EH (cell line): Measurements from ENCODE around the gene UROS.

ENCODE experiments used
- DNase-seq: peaks from one replicate; pipeline ENCODE4 v3.0.0-alpha.2; 2015; ENCODE audit warnings: low read depth

UROS gene

DNA sequence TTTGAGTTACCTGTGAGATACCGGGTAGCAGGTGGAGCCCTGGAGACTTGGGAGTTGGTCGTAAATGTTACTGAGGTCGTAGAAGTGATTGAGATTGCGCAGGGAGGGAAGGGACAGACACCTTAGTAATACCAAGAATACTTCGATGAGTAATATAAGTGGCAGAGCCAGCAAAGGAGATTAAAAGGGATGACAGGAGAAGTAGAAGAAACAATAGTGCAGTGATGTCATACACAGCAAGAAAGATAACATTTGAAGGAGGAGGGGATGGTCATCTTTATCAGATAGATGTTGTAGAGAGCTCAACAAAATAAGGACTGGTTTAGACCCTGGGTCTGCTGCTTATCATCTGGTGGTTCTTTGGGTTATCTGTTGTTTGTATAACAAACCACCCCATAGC lies 5.3 kb upstream of the UROS start:
- no peak for DNase-seq

DNA sequence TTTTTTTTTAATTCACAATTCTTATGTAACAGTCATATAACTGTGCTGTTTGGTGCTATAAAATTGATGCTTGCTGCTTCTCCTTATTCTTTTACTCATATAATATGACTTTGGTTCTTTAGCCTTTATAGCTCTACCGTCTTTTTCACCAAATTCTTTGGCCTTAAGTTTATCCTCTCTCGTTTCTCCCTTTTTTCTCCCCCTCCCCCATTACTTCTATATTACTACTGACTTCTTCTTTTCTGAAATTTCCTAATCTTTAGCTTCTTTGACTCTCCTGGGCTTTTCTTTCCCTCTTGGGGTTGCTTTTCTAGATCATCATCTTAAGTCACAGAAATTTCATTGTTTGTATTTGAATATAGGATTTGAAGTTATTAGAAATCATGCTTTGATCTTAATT lies 4.1 kb upstream of the UROS start:
- DNase-seq, result no peak

DNA sequence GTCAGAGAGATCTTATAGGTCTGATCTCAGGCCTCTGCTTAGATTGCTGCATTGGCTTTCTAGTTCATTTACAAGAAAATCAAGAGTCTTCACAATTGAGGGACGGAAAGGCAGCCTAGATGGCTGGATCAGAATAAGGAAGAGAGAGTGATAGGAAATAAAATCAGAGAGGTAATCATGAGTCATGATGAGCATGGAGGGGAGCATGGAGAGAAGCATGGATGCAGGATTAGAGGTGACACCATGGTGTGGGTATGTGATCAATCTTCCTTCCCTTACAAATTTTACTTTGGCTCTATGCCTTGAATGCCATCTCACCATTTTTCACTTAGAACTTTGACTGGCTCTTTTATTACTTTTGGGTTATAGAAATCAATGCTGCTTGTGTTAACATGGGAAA lies 1.7 kb upstream of the UROS start:
- peak; percentile 44 for DNase-seq

DNA sequence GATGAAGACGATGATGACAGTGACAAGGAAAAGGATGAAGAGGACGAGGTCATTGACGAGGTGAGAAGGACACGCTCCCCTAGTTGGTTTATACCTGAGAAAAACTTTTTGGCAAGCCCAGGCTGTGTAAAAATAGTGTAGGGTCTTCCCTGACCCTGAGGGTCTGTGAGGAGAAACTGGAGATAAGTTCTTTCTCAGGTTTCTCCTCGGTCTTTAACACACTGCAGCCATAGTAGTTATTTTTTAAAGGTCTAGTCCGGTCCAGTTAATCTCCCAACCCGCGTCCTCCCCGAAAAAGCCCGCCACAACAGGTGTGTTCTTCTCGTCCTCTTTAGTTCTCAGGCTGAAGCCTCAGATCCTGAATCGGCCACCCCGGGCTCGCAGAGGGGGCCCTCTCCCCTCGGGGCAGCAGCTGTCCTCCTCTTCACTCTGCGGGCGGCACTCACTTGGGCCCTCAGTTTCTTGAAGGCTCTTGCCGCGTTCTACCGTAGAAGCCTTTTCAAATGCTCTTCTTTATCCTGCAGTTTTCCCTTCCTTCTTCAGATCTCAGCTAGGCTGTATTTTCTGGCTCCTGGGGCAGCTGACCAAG lies 699 bp upstream of the UROS start:
- DNase-seq, result peak; percentile 21

DNA sequence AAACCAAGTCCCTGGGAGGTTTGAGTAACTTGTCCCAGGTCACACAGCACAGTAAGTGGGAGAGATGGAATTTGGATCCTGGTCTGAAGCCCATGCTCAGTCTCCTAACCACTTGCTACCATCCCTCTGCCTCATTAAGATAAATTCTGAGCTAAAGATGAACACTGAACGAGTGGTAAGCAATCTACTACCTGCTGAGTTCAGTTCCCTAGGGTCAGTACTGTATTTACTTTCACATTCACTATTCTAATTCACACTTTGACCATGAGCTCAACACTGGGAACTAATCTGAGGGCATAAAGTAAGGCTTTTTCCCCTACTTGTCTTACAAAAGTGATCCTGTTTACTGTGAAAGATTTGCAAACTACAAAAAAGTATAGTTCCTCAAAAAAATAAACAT lies 2.4 kb downstream of the UROS start:
- no peak for DNase-seq

DNA sequence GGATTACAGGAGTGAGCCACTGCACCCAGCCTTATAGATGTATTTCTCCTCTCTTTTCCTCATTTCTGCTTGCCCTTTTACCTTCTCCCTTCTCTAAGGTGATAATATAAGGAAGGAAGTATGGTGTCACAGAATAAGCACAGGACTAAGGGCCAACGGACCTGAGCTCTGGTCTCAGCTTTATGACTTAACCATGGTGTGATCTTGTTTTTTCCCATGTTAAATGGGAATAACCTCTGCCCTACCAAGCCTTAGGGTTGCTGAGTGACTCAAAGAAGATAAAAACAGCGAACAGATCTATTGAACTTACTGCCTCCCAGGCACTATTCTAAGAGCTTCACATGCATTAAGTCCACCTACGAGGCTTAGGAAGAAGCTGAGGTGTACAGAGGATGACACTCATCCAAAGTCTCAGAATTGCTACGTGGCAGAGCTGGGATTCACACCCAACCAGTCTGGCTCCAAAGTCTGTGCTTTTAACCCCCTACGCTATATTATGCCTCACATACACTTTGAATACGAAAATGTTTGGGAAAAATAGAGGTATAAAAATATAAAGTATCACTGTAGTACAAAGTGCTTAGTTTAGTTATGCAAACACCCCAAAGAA lies 5.6 kb downstream of the UROS start:
- DNase-seq, result no peak

DNA sequence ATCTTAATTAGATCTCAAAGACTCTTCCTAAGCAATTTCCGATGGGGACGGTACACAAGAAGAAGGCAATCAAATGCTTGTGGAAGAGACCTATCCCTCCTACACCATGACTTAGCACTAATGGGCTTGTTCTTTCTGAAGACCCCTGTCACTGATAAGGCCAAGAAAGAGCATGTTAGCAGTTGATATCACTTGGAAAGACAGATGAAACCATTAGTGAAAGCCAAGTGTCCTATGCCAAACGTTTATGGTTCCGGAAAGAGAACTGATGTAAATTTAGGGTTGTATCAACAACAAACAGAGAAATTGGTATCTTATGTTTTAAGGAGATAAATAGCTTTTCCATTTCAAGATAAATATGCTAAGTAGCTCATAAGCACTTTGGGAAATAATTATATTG lies 6.5 kb downstream of the UROS start:
- DNase-seq, result no peak

DNA sequence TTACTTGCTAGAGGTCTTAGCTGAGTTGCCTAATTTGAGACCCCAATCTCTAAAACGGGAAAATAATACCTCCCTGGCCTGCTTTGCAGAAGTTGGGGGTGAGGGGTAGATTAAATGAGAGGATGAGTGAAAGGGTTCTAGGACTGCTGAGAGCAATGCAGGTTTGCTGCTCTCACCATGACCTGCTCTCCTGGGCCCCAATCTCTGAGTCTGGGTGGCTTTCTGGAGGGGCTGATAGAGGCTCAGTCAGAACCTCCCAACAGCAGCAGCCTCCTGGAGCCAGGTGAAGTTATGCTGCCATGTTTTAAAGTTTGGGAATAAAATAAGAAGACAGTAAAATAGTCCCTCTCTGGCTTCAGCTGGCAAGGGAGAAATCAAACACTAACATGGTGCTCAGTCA lies 7.3 kb downstream of the UROS start:
- no peak for DNase-seq

DNA sequence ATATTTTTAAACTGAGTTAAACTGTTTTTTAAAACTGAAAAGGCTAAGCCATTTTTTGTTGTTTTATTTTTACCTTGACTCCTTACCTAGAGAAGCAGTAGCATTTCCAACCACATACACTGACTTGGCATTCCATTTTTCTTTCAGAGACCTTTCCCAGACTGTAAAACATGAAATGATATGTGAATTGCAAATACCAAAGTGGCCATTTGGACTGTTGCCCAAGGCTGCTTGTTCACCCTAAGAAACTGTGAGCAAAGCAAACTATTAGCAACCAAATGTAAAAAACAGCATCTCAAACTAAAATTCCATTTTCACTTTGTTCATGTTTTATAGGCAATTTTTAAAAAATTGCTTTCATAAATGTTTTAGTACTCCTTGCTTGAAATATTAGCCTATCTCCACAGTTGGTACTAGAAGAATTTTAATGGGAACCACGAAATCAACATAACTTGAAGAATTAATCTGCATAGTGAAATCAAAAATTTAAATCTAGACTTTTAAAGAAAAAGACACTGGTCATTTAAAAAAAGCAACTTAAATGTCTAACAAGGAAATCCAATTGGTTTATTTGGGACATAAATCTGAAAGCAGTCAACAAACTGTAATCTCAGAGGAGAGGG lies 10.8 kb downstream of the UROS start:
- peak; percentile 73 for DNase-seq

DNA sequence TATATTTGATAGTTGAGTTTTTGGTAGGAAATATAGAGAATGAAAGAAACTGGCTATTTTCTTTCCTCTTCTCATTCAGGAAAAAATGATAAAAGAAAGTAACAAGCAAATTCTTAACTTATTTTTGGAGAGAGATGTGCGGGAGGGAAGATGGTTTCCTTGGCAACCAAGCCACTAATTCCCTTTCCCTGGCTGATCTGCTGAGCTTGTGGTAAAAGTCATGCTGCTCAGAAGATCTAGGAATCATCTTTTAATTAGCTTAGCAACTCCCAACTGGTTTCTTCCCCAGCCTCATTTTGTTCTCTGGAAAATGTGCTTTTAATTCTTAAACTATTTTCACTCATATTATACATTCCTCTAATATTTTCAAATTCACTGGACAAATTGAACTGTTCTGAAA lies 11.8 kb downstream of the UROS start:
- peak; percentile 55 for DNase-seq

DNA sequence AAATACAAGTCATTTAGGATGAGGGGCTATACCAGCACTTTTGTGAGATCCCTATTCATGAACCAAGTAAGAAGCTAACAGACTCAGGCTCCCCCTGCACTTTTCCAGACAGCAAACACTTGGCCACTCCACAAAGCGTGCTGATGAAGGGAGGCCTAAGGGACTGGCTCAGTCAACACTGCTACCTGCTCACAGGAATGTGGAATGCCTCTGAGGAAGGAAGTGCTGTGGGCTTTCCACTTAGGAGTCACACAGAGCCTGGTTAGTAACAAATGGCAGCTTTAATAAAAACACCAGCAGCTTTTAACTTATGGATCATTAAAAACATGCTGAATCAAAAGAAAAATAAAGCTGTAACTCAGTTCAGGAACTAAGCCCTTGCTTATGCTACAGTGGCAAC lies 15.0 kb downstream of the UROS start:
- no peak for DNase-seq

DNA sequence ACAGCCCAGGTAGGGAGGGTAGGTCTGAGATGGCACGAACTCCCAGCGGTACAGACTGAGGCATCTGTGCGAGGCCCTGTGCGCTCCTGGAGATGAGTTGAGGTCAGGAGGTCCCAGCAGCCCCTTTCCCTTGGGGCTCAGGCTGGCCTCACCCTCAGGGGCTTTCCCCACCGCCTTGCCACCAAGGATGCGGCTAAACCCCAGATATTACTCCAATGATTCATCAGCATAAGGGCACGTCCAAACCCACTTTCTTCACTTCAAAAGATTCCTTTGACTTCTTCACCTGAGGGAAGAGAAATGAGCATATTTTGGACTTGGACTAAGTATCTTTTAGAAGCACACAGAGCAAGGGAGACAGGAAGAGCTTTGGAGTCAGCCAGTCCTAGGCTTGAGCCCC lies 20.3 kb downstream of the UROS start:
- DNase-seq, result no peak

DNA sequence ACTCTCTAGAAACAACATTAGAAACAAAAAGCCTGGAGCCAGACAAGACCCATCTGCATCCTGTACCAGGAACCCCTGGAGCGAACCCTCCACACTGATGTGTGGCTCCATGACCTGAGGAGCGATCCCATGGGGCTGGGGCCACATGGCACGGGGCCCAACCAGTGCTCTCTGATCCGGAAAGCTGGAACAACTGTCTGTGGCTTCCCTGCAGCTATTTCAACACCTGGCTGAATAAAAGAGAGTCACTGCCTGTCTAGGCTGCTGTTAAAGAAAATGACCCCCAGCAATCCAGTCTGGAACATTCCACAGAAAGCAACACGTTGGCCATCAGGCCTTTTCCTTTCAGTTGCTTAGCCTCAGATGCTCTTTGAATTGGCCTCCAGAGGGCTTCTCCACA lies 20.9 kb downstream of the UROS start:
- DNase-seq, result no peak

DNA sequence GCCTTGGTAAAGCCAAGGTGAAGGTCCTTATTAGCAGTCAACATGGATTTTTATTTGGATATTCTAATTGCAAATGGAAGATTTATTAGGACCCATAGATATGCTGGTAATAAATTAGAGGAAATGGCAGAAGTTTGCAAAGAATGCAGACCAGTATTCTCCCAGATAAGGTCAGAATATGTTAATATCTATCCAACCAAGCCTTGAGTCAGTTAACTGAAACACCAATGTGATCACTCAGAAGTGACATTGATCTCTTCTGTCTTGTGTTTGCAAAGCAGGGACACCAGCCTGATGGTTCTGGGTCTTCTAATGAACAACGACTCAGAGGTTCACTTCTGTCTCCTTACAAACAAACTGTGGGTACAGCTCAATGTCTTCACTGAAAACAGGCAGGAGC lies 21.5 kb downstream of the UROS start:
- DNase-seq, result no peak

DNA sequence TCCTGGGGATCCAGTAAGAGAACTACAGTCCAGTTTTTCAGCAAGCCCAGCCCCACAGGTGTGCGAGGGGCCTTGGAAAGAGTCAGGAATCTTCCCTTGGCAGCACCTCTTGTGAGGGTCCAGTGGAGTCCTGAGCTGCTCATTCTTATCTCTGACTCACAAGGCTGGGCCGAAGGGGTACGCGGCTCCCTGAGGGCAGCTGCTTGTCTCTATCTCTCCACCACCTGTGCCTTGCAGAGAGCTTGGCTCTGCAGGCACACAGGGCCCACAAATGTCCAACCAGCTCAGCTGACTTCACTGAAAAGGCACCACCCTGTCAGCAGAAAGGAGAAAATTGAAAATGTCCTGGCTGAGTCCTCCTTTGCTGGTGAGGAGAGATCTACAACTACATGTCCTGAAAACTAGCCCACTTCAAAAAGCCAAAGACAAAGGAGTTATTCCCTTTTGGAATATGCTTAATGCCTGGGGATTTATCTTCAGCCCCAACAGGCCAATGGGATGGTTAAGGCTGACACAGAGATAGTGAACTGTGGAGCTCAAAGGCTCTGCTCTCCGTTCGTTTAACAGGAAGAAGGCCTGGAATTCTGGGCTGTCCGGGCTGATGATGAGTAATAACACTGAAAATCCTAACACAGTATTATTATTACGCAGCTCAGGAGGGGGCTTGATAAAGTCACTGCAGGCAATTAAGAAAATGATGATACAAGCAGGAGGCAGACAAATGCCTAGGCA lies 23.4 kb downstream of the UROS start:
- no peak for DNase-seq

DNA sequence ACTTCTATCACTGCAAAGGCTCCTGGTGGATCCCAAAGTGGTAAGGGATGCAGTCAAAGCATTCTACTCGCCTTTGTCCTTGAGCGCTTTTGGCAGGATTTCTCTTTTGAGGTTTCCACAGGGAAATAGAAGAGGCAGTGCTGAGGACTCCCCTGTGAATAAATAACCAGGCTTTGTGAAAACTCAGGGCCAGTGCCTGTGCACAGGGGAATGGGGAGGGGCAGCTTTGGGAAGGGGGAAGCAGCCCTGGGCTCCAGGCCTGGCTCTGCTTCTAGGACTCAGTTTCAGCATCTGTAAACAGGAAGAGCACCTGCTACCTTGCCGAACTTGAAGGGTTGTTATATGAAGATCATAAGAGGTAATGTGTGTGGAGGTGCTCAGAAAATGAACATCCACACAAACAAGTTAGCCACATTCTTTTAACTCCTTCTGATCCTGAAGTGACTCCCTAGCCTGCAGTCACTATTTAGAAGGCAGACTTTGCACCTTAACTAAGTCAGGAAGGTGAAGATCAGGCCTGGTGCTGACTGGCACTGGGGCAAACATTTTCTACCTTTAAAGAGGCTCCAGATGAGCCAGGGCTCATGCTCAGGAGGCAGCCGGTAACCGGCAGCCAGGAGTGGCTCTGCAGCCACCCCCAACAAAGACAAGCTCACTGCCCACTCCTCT lies 24.9 kb downstream of the UROS start:
- no peak for DNase-seq

DNA sequence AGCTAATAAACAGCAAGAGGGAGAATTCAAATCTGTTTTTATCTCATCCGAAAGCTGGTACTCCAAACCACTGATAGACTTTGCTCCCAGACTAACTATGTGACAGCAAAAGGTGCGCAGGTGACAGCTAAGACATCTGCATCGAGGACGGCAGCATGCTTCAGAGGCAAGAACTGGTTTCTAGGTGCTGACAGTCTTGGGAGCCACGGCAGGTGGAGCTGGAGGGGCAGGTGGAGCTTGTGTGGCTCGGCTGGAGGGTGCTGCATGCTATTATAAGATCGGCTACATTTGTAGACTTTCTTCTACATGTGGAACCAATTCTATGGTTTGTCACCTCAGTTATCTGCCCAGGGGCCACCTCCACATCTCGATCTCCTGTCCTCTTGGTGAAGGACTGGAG lies 25.6 kb downstream of the UROS start:
- DNase-seq, result no peak

DNA sequence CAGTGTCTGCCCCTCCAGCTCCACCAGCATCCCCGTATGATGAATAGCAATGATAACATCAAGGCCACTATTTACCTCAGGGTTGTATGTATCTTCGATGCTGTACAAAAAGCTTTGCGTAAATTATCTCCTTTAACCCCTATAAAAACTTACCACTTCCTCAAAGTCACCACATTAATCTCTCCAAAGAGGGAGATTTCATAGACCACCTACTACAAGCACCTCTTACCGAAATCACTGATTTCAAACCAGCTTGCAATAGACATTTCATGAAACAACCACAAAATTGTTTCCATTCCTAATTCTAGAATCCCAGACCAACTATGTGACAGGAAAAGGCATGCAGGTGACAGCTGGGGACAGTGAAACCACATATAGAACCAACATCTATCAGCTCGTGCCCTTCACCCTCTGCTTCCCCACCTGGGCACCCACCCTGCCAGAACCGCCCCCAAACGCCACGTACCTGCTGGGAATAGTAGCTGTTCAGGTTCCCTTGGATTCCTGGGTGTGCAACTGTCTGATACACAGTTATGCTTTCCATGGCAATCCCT lies 27.3 kb downstream of the UROS start:
- DNase-seq, result no peak

DNA sequence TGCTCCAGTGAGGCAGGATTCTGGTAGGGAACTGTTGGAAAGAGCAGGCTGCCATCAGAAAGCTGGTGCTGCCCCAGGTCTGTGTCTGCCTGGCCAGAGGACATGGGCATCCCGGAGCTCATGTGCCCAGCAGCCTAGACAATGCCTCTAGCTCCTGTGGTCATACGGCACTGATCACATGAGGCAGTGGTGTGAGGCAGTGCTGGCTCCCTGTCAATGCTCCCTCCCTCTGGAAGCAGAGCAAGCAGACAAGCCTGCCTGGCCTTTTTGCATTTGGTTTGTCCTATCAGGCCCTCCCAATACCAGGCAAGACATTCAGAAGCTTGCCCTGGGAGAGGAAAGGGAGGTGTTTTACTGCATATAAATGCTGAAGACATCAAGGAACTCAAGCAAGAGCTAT lies 27.9 kb downstream of the UROS start:
- DNase-seq, result no peak

DNA sequence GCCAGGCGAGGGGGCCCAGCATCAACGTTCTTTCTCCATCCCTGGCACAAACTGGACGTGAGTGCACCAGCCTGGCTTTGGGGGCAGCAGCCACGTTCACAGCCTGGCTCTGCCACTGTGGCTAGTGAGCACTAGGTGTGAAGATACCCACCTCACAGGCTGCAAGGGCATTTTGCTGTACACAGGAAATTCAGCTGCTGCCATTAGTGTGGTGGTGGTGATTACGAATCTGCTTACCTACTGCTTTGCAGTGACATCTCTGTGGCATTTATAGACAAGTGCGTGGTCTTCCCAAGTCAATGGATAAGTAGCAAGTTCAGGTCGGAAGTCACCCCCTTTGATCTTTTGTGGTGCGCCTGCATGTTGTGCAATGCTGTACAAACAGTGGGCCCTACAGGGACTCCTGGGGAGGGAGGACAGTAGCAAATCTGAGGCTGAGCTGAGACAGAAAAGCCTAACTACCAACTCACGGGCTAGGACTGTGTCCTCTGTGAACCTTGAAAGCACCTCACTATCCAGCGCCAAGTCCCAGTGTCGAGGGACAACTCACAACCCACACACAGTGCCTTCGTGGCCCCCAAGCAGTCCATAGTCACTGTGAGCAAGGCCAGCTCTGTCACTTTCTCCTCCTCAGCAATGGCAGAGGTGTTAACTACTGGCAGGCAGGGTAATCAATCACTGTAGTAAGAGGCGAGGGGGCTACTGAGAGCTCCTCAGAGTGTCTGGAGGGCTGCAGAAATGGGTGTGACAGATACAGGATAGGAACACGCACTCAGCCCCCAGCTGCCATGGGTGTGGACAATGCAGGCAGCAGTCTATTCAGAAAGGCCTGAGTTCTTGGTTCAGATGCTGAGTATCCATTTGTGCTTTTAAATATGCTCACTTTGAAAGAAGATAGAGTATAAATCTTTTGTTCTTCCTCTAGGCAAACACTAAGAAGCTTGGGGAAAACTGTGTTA lies 30.4 kb downstream of the UROS start:
- DNase-seq, result no peak
